Keratinocyte (primary cell): ENCODE results near the gene PSMF1. TPM values are rescaled to one million over a fixed set of nuclear protein-coding genes. Genes with fewer than 3 reads are reported as not detected.

ENCODE experiments used
- DNase-seq: peaks from one replicate; pipeline ENCODE4 v3.0.0-alpha.2; 2011; ENCODE audit warnings: low read depth, missing footprints, low spot score
- FAIRE-seq: peaks from 2 replicates; lab custom pipeline; 2011; peaks lifted over from hg19 to GRCh38; lab: Jason Lieb, UNC
- H2AFZ ChIP-seq: 2 replicates; pipeline ENCODE4 v1.6.0; 2012; ENCODE audit warnings: low read length, control low read depth, inconsistent platforms; ENCODE audit not compliant: control insufficient read depth
- H3K27ac ChIP-seq: 2 replicates; pipeline ENCODE4 v1.5.1; 2011; ENCODE audit warnings: low read length; ENCODE audit not compliant: control insufficient read depth, insufficient read depth
- H3K27me3 ChIP-seq: 3 replicates; pipeline ENCODE4 v1.6.0; 2011; ENCODE audit warnings: low read length; ENCODE audit not compliant: control insufficient read depth, insufficient read depth; ENCODE audit errors: extremely low read depth
- H3K36me3 ChIP-seq, 2 experiments: 2 replicates in 1 of 2; 3 replicates in 1 of 2; pipeline ENCODE4 v1.5.1; 2011; ENCODE audit warnings: low read length in 2 of 2, mild to moderate bottlenecking in 1 of 2; ENCODE audit not compliant: control insufficient read depth in 2 of 2, insufficient read depth in 2 of 2; ENCODE audit errors: extremely low read depth in 1 of 2
- H3K4me1 ChIP-seq: 3 replicates; pipeline ENCODE4 v1.5.1; 2011; ENCODE audit warnings: low read length; ENCODE audit not compliant: control insufficient read depth, insufficient read depth; ENCODE audit errors: extremely low read depth
- H3K4me2 ChIP-seq: 3 replicates; pipeline ENCODE4 v1.6.0; 2011; ENCODE audit warnings: low read depth, low read length; ENCODE audit not compliant: control insufficient read depth, insufficient read depth; ENCODE audit errors: extremely low read depth
- H3K4me3 ChIP-seq, 3 experiments: fragments of 200-600 bp in 1 of 3; sonication (generic) in 1 of 3; 2 replicates in 2 of 3; 3 replicates in 1 of 3; pipeline ENCODE4 v1.5.1; 2011 to 2016; ENCODE audit warnings: low read length in 3 of 3, mild to moderate bottlenecking in 3 of 3, control low read depth in 2 of 3, inconsistent platforms in 1 of 3, low read depth in 1 of 3, mixed read lengths in 1 of 3, mixed run types in 1 of 3, moderate library complexity in 1 of 3; ENCODE audit not compliant: control insufficient read depth in 2 of 3, insufficient read depth in 2 of 3; ENCODE audit errors: extremely low read depth in 1 of 3
- H3K79me2 ChIP-seq: 2 replicates; pipeline ENCODE4 v1.6.0; 2012; ENCODE audit warnings: low read length; ENCODE audit not compliant: control insufficient read depth, insufficient read depth
- H3K9ac ChIP-seq: 3 replicates; pipeline ENCODE4 v1.6.0; 2011; ENCODE audit warnings: low read length; ENCODE audit not compliant: control insufficient read depth, insufficient read depth; ENCODE audit errors: extremely low read depth
- H3K9me1 ChIP-seq: 3 replicates; pipeline ENCODE4 v1.6.0; 2011; ENCODE audit warnings: low read length; ENCODE audit not compliant: control insufficient read depth, insufficient read depth; ENCODE audit errors: extremely low read depth
- H3K9me3 ChIP-seq: 2 replicates; pipeline ENCODE4 v1.5.1; 2012; ENCODE audit warnings: low read depth, low read length; ENCODE audit not compliant: control insufficient read depth
- H4K20me1 ChIP-seq: 3 replicates; pipeline ENCODE4 v1.6.0; 2011; ENCODE audit warnings: low read length; ENCODE audit not compliant: control insufficient read depth, insufficient read depth; ENCODE audit errors: extremely low read depth
- CTCF ChIP-seq, 3 experiments: IDR thresholded peaks in 1 of 3; conservative IDR thresholded peaks in 1 of 3; optimal IDR thresholded peaks in 1 of 3; 2 replicates in 2 of 3; 3 replicates in 1 of 3; pipeline versions ENCODE3 to v1.5.1; 2011; ENCODE audit warnings: low read length in 3 of 3, mild to moderate bottlenecking in 3 of 3, moderate library complexity in 2 of 3, control low read depth in 1 of 3, inconsistent platforms in 1 of 3; ENCODE audit not compliant: insufficient read depth in 2 of 3; ENCODE audit errors: extremely low read depth in 1 of 3
- EZH2 ChIP-seq: IDR thresholded peaks from one replicate; pipeline ENCODE4 v1.6.1; 2012; ENCODE audit warnings: inconsistent platforms, mild to moderate bottlenecking, low read length, moderate library complexity
- dilution Hi-C: fragments of 300-500 bp; cut with MboI; formaldehyde crosslinking; loops from one replicate; pipeline ENCODE4 v1.7.0; 2020; ENCODE audit warnings: low sequenced_read_pairs; ENCODE audit not compliant: extremely low pct_ligation_motif_present
- polyA plus RNA-seq, 5 experiments: library from polyadenylated mRNA; depleted of rRNA in 3 of 5; stranded (reverse) in 3 of 5; stranded (forward) in 1 of 5; unstranded in 1 of 5; fragments of >200 nt; gene quantifications; 1 replicate in 1 of 5; 2 replicates in 3 of 5; 3 replicates in 1 of 5; pipeline versions ENCODE4 v1.2.1 to v1.2.3, GENCODE V29; 2011 to 2012; ENCODE audit warnings: missing spikeins in 2 of 5, low read depth in 1 of 5, low replicate concordance in 1 of 5

Gene PSMF1
- polyA plus RNA-seq, 1 donor (not counting 4 experiments of a cell fraction or from before 2014, with no cell fraction given) = 58.5 TPM

GRCh38 chr20:1183153-1183552, 64.8 kb downstream of the PSMF1 start:
- TF ChIP-seq CTCF (optimal IDR thresholded peaks at IDR 0.05 in 1 of 3, IDR thresholded peaks at IDR 0.05 in 1 of 3, conservative IDR thresholded peaks at IDR 0.05 in 1 of 3; ENCODE audit: extremely low read depth in 1 of 3, insufficient read depth in 2 of 3, low read length in 3 of 3) (no peak), EZH2 (no peak)
- Histone ChIP-seq H2AFZ (no peak overlapping the region), H3K9me1 (no peaks in the 10 kb centered on the region), H3K9me3 (no peaks in the 10 kb centered on the region), H3K36me3 (no peaks in the 10 kb centered on the region), H3K4me1 (no peaks in the 10 kb centered on the region), H4K20me1 (no peaks in the 10 kb centered on the region), H3K4me2 (no peak overlapping the region), H3K27me3 (peaks cover 42% of the 10 kb centered on the region), H3K9ac (no peak overlapping the region), H3K79me2 (no peaks in the 10 kb centered on the region), H3K4me3 (no peak overlapping the region), H3K27ac (no peak overlapping the region)
- FAIRE-seq (no peak), DNase-seq (no peak)
- dilution Hi-C loops = no loop called here

GRCh38 chr20:1184260-1184637, 65.8 kb downstream of the PSMF1 start:
- Histone ChIP-seq H3K27ac (no peak overlapping the region), H3K4me1 (no peaks in the 10 kb centered on the region), H2AFZ (no peak overlapping the region), H3K9me3 (no peaks in the 10 kb centered on the region), H3K9ac (no peak overlapping the region), H3K9me1 (no peaks in the 10 kb centered on the region), H3K36me3 (no peaks in the 10 kb centered on the region), H3K4me2 (no peak overlapping the region), H3K27me3 (peaks cover 42% of the 10 kb centered on the region), H4K20me1 (no peaks in the 10 kb centered on the region), H3K79me2 (no peaks in the 10 kb centered on the region), H3K4me3 (no peak overlapping the region)
- DNase-seq (no peak), FAIRE-seq (no peak)
- dilution Hi-C loops = no loop called here
- TF ChIP-seq CTCF (optimal IDR thresholded peaks at IDR 0.05 in 1 of 3, IDR thresholded peaks at IDR 0.05 in 1 of 3, conservative IDR thresholded peaks at IDR 0.05 in 1 of 3; ENCODE audit: extremely low read depth in 1 of 3, insufficient read depth in 2 of 3, low read length in 3 of 3) (no peak), EZH2 (no peak)
